Islet of Langerhans (tissue), 1 donor: ENCODE results near the gene KCNH1.

ENCODE experiments used
- FAIRE-seq: peaks from one replicate; lab custom pipeline; 2011; peaks lifted over from hg19 to GRCh38; lab: Jason Lieb, UNC

Gene KCNH1

GRCh38 chr1:210751911-210752310 lies 382.0 kb downstream of the KCNH1 start:
- FAIRE-seq, result no peak

GRCh38 chr1:210750468-210750867 lies 383.5 kb downstream of the KCNH1 start:
- no peak for FAIRE-seq

- no peak for FAIRE-seq
Observed at GRCh38 chr1:210748796-210749195, 385.2 kb downstream of the KCNH1 start.

GRCh38 chr1:210747890-210748289 lies 386.1 kb downstream of the KCNH1 start:
- FAIRE-seq, result no peak

- no peak for FAIRE-seq
Observed at GRCh38 chr1:210747112-210747511, 386.8 kb downstream of the KCNH1 start.

- FAIRE-seq, result no peak
Observed at GRCh38 chr1:210746024-210746731, 387.8 kb downstream of the KCNH1 start.

- FAIRE-seq, result no peak
Observed at GRCh38 chr1:210743038-210743437, 390.9 kb downstream of the KCNH1 start.

- FAIRE-seq, result no peak
Observed at GRCh38 chr1:210741564-210741963, 392.4 kb downstream of the KCNH1 start.

- FAIRE-seq, result no peak
Observed at GRCh38 chr1:210739627-210740026, 394.3 kb downstream of the KCNH1 start.

- no peak for FAIRE-seq
Observed at GRCh38 chr1:210738256-210738655, 395.7 kb downstream of the KCNH1 start.

- FAIRE-seq, result no peak
Observed at GRCh38 chr1:210736713-210737112, 397.2 kb downstream of the KCNH1 start.

- peak; percentile 62 for FAIRE-seq
Observed at GRCh38 chr1:210731597-210731996, 402.4 kb downstream of the KCNH1 start.

- FAIRE-seq, result no peak
Observed at GRCh38 chr1:210731193-210731592, 402.8 kb downstream of the KCNH1 start.

- FAIRE-seq, result no peak
Observed at GRCh38 chr1:210730023-210730422, 403.9 kb downstream of the KCNH1 start.

GRCh38 chr1:210728437-210729149 lies 405.4 kb downstream of the KCNH1 start:
- no peak for FAIRE-seq

- no peak for FAIRE-seq
Observed at GRCh38 chr1:210727709-210728108, 406.2 kb downstream of the KCNH1 start.

- FAIRE-seq, result no peak
Observed at GRCh38 chr1:210726621-210727020, 407.3 kb downstream of the KCNH1 start.

- FAIRE-seq, result no peak
Observed at GRCh38 chr1:210724768-210725167, 409.2 kb downstream of the KCNH1 start.

- no peak for FAIRE-seq
Observed at GRCh38 chr1:210723646-210724045, 410.3 kb downstream of the KCNH1 start.

GRCh38 chr1:210722410-210723081 lies 411.4 kb downstream of the KCNH1 start:
- no peak for FAIRE-seq

- FAIRE-seq, result no peak
Observed at GRCh38 chr1:210715072-210715471, 418.9 kb downstream of the KCNH1 start.

- no peak for FAIRE-seq
Observed at GRCh38 chr1:210711825-210712612, 421.9 kb downstream of the KCNH1 start.

- FAIRE-seq, result no peak
Observed at GRCh38 chr1:210709701-210710100, 424.2 kb downstream of the KCNH1 start.
